ENCODE results near the gene GNGT2. TPM values are rescaled to one million over a fixed set of nuclear protein-coding genes. Genes with fewer than 3 reads are reported as not detected.

GNGT2 gene
- total and polyA plus RNA-seq, 2 of the 4 experiments (the other 2 are of a cell fraction): 0.18 to 0.79 TPM

DNA sequence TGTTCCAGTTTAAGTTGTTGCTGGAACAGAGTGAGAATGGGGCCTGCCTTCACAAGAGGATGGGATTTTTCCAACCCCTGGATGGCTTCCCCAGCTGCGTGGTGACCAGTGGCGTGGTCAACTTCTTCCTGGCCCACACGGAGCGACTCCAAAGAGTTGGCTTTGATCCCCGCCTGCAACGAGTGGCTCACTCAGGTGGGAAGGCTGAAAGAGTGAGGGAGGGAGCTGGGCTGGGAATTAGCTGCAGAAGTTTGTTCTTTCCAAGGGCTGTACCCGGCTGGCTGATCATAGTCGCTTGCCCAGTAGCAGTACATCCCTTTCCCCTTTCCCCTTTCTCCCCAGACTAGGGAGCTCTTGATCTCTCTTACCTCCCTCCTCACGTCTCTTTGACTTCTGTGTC, 41.7 kb downstream of the GNGT2 start:
- no peak overlapping the region for H4K8ac ChIP-seq (ENCODE audit: low read depth in 2 of 2, low read length in 2 of 2)
- H3K27ac ChIP-seq (ENCODE audit: insufficient read depth, low read length): no peak overlapping the region
- no peaks in the 10 kb centered on the region for H3K4me1 ChIP-seq (ENCODE audit: control insufficient read depth, insufficient read depth, low read length)
- H4K5ac ChIP-seq (ENCODE audit: low read depth, low read length): no peak overlapping the region
- no peak overlapping the region for H3K14ac ChIP-seq (replicated peaks; ENCODE audit: low read depth, low read length)
- in situ Hi-C loops (cut with MboI; ENCODE audit: low sequenced_read_pairs): no loop called here
- H2AK9ac ChIP-seq (replicated peaks; ENCODE audit: low read depth, low read length, poor library complexity): no peak overlapping the region
- H2AK5ac ChIP-seq (ENCODE audit: low read depth, low read length): no peak overlapping the region
- no peaks in the 10 kb centered on the region for H3K79me1 ChIP-seq (ENCODE audit: low read depth in 1 of 2, low read length in 2 of 2)
- H4K20me1 ChIP-seq (ENCODE audit: insufficient read depth, low read length): no peaks in the 10 kb centered on the region
- ChIA-PET CTCF (interaction anchor here (0.9 kb wide), 1 partner anchor 12 kb away, joined by 5 read pairs; no protein-coding TSS in a partner anchor), POLR2A (ENCODE audit: unreplicated experiment) (no interaction called here)
- no peak overlapping the region for H3K4me2 ChIP-seq (ENCODE audit: low read depth, low read length)
- intact Hi-C loops (cut with micrococcal nuclease): no loop called here
- no peak overlapping the region for H2BK5ac ChIP-seq (ENCODE audit: low read depth, low read length, poor library complexity, severe bottlenecking)
- no peak overlapping the region for H3K18ac ChIP-seq (ENCODE audit: low read depth, low read length)
- no peak overlapping the region for H2BK15ac ChIP-seq (ENCODE audit: low read depth, low read length)
- TF ChIP-seq BHLHE40 (IDR thresholded peaks at IDR 0.05; ENCODE audit: low read depth, low read length) (no peak), RCOR1 (IDR thresholded peaks at IDR 0.05; ENCODE audit: insufficient replicate concordance, low read length) (no peak), RAD21 (IDR thresholded peaks at IDR 0.05; ENCODE audit: low read length) (no peak), RFX5 (IDR thresholded peaks at IDR 0.05; ENCODE audit: low read depth, low read length) (no peak), SMC3 (IDR thresholded peaks at IDR 0.05; ENCODE audit: low read depth, low read length) (no peak), NFE2L2 (IDR thresholded peaks at IDR 0.05; ENCODE audit: low read depth, low read length) (no peak), POLR2A (IDR thresholded peaks at IDR 0.05; ENCODE audit: low read depth, low read length) (no peak)
- TF ChIP-seq, protein P1, sequence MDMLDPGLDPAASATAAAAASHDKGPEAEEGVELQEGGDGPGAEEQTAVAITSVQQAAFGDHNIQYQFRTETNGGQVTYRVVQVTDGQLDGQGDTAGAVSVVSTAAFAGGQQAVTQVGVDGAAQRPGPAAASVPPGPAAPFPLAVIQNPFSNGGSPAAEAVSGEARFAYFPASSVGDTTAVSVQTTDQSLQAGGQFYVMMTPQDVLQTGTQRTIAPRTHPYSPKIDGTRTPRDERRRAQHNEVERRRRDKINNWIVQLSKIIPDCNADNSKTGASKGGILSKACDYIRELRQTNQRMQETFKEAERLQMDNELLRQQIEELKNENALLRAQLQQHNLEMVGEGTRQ (IDR thresholded peaks at IDR 0.05; ENCODE audit: low read depth, low read length): no peak
- TF ChIP-seq, protein P2, sequence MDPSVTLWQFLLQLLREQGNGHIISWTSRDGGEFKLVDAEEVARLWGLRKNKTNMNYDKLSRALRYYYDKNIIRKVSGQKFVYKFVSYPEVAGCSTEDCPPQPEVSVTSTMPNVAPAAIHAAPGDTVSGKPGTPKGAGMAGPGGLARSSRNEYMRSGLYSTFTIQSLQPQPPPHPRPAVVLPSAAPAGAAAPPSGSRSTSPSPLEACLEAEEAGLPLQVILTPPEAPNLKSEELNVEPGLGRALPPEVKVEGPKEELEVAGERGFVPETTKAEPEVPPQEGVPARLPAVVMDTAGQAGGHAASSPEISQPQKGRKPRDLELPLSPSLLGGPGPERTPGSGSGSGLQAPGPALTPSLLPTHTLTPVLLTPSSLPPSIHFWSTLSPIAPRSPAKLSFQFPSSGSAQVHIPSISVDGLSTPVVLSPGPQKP (IDR thresholded peaks at IDR 0.05; ENCODE audit: borderline replicate concordance, low read depth, low read length): no peak
- H3K9me1 ChIP-seq (ENCODE audit: insufficient read depth, low read length): no peaks in the 10 kb centered on the region
- no peak overlapping the region for H3K56ac ChIP-seq (ENCODE audit: extremely low read depth, insufficient read depth, low read length)
- no peaks in the 10 kb centered on the region for H3K36me3 ChIP-seq (ENCODE audit: control insufficient read depth, insufficient read depth, low read length)
- H3K4ac ChIP-seq (ENCODE audit: low read depth, low read length): no peak overlapping the region
- no peak overlapping the region for H3K4me3 ChIP-seq (ENCODE audit: insufficient read depth, low read depth, low read length)
- no peak overlapping the region for H4K91ac ChIP-seq (ENCODE audit: insufficient read depth, low read depth, low read length)
- H2BK20ac ChIP-seq (ENCODE audit: low read depth, low read length): no peak overlapping the region
- H3K9ac ChIP-seq (ENCODE audit: low read depth, low read length): no peak overlapping the region
- no TSS peak for BruUV-seq (replicated peaks)
- no peak overlapping the region for H2AFZ ChIP-seq (replicated peaks; ENCODE audit: low read length, poor library complexity)
- peaks cover 65% of the 10 kb centered on the region for H3K27me3 ChIP-seq (ENCODE audit: control insufficient read depth, insufficient read depth, low read length)
- DNase-seq (no peak), ATAC-seq (ENCODE audit: low read depth) (no peak)
- H3K9me3 ChIP-seq (ENCODE audit: control insufficient read depth, insufficient read depth, low read length): peaks cover 11% of the 10 kb centered on the region
- 29% methylated on average over 1 of the region's 9 CpGs; no CpG with 5 or more reads in 1 of the 2 experiments for WGBS, 2 experiments (ENCODE audit: extremely low coverage in 2 of 2, insufficient read length in 1 of 2)
- no peak overlapping the region for H3K23ac ChIP-seq (ENCODE audit: low read depth, low read length)
- dilution Hi-C loops (cut with HindIII; ENCODE audit: low sequenced_read_pairs, unreplicated experiment): no loop called here
- no peak overlapping the region for H2BK120ac ChIP-seq (ENCODE audit: low read depth, low read length)

Measured in IMR-90 (cell line).